Thyroid gland (tissue), 4 donors: ENCODE results near the gene SH2D4B. TPM values are rescaled to one million over a fixed set of nuclear protein-coding genes. Genes with fewer than 3 reads are reported as not detected.

Experiments
- DNase-seq, 2 donors: peaks; one replicate each; pipeline ENCODE4 v3.0.0-alpha.2; 2019
- H3K27ac ChIP-seq, 3 donors: fragments of 200-600 bp; sonication (generic); 1 replicate in 2 of 3; 2 replicates in 1 of 3; pipeline ENCODE4 v1.5.1; 2016 to 2019; ENCODE audit warnings: mild to moderate bottlenecking in 1 of 3, moderate library complexity in 1 of 3
- H3K27me3 ChIP-seq: fragments of 200-600 bp; sonication (generic); one replicate; pipeline ENCODE4 v1.5.1; 2019
- H3K36me3 ChIP-seq, 2 donors: fragments of 200-600 bp; sonication (generic); one replicate each; pipeline ENCODE4 v1.5.1; 2016 to 2019
- H3K4me1 ChIP-seq, 2 donors: fragments of 200-600 bp; sonication (generic); one replicate each; pipeline ENCODE4 v1.5.1; 2017 to 2019
- H3K4me3 ChIP-seq, 3 donors: fragments of 200-600 bp; sonication (generic); replicated peaks in 1 of 3; 1 replicate in 2 of 3; 2 replicates in 1 of 3; pipeline ENCODE4 v1.5.1; 2016; ENCODE audit warnings: mild to moderate bottlenecking in 1 of 3
- H3K9me3 ChIP-seq: fragments of 200-600 bp; sonication (generic); one replicate; pipeline ENCODE4 v1.5.1; 2017
- POLR2A ChIP-seq, 2 donors: fragments of 450-650 bp; IDR thresholded peaks; one replicate each; pipeline ENCODE4 v1.6.1; 2017; ENCODE audit warnings: antibody characterized with exemption in 2 of 2, mild to moderate bottlenecking in 2 of 2, moderate library complexity in 1 of 2
- WGBS, 2 donors: methylation state at CpG; one replicate each; pipeline ENCODE4 v1.1.5; 2017; 5-methylcytosine and 5-hydroxymethylcytosine counted together
- intact Hi-C: fragments of 100-400 bp; cut with DNase I; formaldehyde crosslinking; loops from one replicate; pipeline ENCODE4 v1.15.1; 2023
- total RNA-seq, 4 donors: library from RNA; depleted of rRNA; stranded (reverse); fragments of >200 nt; gene quantifications; one replicate each; pipeline ENCODE4 v1.2.3, GENCODE V29; 2016
- TF ChIP-seq, protein P1 (sequence below), 6 experiments: fragments of 200-600 bp in 3 of 6; fragments of 450-650 bp in 3 of 6; sonication (generic) in 3 of 6; IDR thresholded peaks; one replicate each; pipeline ENCODE4 v1.5.1; 2016 to 2019; ENCODE audit warnings: antibody characterized with exemption in 6 of 6, mild to moderate bottlenecking in 2 of 6, inconsistent platforms in 1 of 6, moderate library complexity in 1 of 6

SH2D4B gene
- total RNA-seq, 4 donors from 2014 or later: 1.1 to 1.6 TPM; not detected in 2

- WGBS, 2 donors: 45 to 65% methylated on average over 8 of the region's 8 CpGs
- Histone ChIP-seq H3K4me1 (peaks cover 63 to 96% of the 10 kb centered on the region in 2 donors), H3K27me3 (no peaks in the 10 kb centered on the region), H3K36me3 (no peaks in the 10 kb centered on the region), H3K4me3 (peak overlapping the region in 1 of 3 donors; percentile 2), H3K9me3 (no peaks in the 10 kb centered on the region), H3K27ac (peak overlapping the region; percentile 69 to 94 (median 86))
- intact Hi-C loops: no loop called here
- no peak for TF ChIP-seq POLR2A (IDR thresholded peaks at IDR 0.05)
- TF ChIP-seq, protein P1, sequence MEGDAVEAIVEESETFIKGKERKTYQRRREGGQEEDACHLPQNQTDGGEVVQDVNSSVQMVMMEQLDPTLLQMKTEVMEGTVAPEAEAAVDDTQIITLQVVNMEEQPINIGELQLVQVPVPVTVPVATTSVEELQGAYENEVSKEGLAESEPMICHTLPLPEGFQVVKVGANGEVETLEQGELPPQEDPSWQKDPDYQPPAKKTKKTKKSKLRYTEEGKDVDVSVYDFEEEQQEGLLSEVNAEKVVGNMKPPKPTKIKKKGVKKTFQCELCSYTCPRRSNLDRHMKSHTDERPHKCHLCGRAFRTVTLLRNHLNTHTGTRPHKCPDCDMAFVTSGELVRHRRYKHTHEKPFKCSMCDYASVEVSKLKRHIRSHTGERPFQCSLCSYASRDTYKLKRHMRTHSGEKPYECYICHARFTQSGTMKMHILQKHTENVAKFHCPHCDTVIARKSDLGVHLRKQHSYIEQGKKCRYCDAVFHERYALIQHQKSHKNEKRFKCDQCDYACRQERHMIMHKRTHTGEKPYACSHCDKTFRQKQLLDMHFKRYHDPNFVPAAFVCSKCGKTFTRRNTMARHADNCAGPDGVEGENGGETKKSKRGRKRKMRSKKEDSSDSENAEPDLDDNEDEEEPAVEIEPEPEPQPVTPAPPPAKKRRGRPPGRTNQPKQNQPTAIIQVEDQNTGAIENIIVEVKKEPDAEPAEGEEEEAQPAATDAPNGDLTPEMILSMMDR (IDR thresholded peaks at IDR 0.05): no peak
- DNase-seq: no peak
Measured at GRCh38 chr10:80498078-80498832, 39.4 kb upstream of the SH2D4B start.

DNA sequence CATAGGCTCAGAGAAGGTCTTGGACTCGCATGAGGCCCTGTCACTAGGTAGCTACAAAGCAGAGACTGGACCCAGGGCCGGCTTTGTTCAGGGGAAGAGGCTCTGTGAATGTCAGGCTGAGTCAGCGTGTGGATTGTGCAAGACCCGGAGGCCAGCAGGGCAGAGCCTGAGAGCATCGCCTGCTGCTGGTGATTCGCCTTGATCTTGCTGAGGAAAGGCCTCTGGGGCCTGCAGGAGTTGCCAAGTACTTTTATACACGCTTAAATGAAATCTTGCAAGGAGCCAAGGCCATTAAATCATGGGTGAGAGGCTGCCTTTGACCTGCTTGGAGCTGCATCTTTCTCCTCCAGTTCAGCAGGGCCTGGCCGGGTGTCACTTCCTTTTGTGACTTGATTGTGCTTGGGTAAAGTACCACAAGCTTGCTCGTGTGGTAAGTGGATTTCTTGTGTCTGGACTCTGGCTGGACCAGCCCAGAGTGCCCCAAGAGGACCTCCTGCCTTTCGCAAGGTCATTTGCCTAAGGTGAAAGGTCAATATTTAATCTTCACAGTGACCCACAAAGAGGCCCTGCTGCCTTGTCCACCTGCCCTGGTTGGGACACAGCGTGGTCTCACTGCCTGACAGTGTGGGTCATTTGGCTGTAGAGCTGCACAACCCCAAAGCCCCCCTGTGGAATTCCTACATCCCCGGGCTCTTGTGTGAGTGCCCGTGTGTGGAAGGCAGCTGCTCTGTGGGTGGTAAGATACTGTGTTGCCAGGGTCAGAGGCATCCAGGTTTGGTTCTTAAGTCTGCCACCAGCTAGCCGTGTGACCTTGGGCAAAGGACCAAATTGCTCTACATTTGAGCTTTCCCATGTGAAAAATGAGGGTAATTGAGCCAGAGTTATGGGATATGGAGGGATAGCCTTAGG is 38.6 kb upstream of the SH2D4B start:
- WGBS, 2 donors: 17 to 25% methylated on average over 10 to 11 of the region's 14 CpGs
- Histone ChIP-seq H3K27me3 (no peaks in the 10 kb centered on the region), H3K27ac (peak overlapping the region; percentile 69 to 94 (median 86)), H3K4me1 (peaks cover 65 to 96% of the 10 kb centered on the region in 2 donors), H3K9me3 (no peaks in the 10 kb centered on the region), H3K36me3 (no peaks in the 10 kb centered on the region), H3K4me3 (no peak overlapping the region)
- intact Hi-C loops: no loop called here
- TF ChIP-seq, protein P1 (IDR thresholded peaks at IDR 0.05): no peak
- TF ChIP-seq POLR2A (IDR thresholded peaks at IDR 0.05): peak in 1 of 2 donors; percentile 26
- DNase-seq: peak; percentile 92 to 94

DNA sequence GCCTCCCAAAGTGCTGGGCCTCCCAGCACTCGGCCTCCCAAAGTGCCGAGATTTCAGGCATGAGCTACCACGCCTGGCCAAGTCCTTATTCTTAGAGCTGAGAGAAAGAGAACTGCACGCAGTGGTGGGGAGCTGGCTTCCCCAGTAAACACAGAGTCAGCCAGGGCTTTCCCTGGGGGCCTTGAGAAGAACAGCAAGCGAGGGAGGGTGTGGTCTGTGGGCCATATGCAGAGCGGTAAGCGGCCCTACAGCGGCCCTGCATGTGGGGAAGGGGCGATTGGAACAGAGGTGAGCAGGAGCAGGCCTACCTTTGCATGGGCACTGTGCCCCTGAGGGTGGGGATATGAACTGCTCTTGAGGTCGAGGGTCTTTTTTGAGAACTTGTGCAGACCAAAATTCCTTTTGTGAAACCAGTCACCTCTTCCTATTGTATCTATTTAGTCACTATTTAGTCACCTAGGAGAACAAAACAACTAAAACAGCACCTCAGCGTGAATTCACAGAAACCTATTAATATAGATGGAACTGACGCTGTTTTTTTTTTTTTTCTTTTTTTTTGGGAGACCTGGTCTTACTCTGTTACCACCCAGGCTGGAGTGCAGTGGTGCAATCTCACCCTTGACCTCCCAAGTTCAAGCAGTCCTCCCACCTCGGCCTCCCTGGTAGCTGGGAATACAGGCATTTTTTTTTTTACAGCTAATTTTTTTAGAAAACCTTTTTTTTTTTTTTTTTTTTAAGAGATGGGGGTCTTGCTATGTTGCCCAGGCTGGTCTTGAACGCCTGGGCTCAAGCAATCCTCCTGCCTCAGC is 36.9 kb upstream of the SH2D4B start:
- Histone ChIP-seq H3K4me1 (peaks cover 75 to 98% of the 10 kb centered on the region in 2 donors), H3K27me3 (no peaks in the 10 kb centered on the region), H3K27ac (peak overlapping the region; percentile 69 to 94 (median 86)), H3K4me3 (no peak overlapping the region), H3K9me3 (no peaks in the 10 kb centered on the region), H3K36me3 (no peaks in the 10 kb centered on the region)
- TF ChIP-seq, protein P1 (IDR thresholded peaks at IDR 0.05): no peak
- no peak for TF ChIP-seq POLR2A (IDR thresholded peaks at IDR 0.05)
- 70 to 71% methylated on average over 11 to 14 of the region's 14 CpGs for WGBS, 2 donors
- intact Hi-C loops: loop anchor here (5.0 to 10.0 kb wide), 2 partner anchors 53 to 116 kb away; no protein-coding TSS in a partner anchor
- DNase-seq: no peak

DNA sequence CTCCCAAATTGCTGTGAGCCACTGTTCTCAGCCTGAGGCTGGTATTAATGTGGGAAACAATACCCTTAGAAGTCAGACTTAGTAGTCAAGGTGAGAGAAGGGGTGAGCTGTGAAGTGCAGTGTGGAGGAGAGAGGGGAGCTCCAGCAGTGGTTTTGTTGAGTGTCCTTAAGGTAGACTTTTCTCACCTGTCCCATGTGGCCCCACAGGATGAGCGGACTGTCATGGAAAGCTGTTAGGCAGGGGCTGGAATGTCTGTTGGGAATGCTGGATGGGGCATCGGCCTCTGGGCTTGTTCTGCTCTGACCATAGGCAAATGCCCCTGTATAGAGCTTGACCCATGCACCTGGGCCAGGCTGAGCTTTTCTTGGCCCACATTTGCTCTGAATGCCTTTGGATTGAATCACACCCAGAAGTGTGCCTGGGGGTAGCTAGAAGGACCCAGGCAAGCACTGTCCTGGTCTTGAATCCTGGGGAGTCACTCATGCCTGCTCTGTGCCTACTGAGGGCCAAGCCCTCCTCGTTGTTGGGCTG is 36.3 kb upstream of the SH2D4B start:
- intact Hi-C loops: loop anchor here (5.0 to 10.0 kb wide), 2 partner anchors 54 to 117 kb away; no protein-coding TSS in a partner anchor

More for the DNA sequence above, 36.3 kb upstream of the SH2D4B start:
- no peaks in the 10 kb centered on the region for H3K9me3 ChIP-seq
- peaks cover 80 to 98% of the 10 kb centered on the region in 2 donors for H3K4me1 ChIP-seq
- WGBS, 2 donors: 89 to 93% methylated on average over 1 to 3 of the region's 3 CpGs
- no peak for DNase-seq
- TF ChIP-seq, protein P1 (IDR thresholded peaks at IDR 0.05): no peak
- no peak for TF ChIP-seq POLR2A (IDR thresholded peaks at IDR 0.05)
- peak overlapping the region in 2 of 3 donors; percentile 86 to 94 for H3K27ac ChIP-seq
- H3K4me3 ChIP-seq: no peak overlapping the region
- H3K27me3 ChIP-seq: no peaks in the 10 kb centered on the region
- no peaks in the 10 kb centered on the region for H3K36me3 ChIP-seq
